ENCODE measurements around the gene CFAP100. TPM values are rescaled to one million over a fixed set of nuclear protein-coding genes. Genes with fewer than 3 reads are reported as not detected.

Gene CFAP100
- polyA plus RNA-seq, 2 donors = not detected

DNA sequence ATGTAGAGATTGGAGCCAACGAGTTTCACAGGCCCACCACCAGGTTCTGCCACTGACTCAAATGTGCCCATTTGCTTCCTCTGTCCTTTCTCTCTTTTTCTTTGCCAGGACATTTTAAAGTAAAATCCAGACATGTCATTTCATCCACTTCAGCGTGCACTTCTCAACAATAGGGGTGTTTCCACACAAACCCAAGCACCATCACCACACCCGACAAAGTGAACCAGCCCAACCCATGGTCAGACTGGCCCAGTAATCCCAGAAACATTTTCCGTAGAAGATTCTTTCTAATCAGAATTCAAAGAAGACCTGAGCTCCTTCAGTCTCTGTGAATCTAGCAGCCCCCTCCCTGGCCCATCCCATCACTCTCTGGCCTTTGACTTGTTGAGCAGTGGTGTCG lies 13.4 kb downstream of the CFAP100 start:
- Histone ChIP-seq H3K27ac (ENCODE audit: low read depth in 2 of 2, low read length in 1 of 2) (no peak overlapping the region), H3K36me3 (ENCODE audit: control insufficient read depth in 2 of 2, insufficient read depth in 2 of 2, low read length in 1 of 2) (no peaks in the 10 kb centered on the region), H3K4me3 (ENCODE audit: low read depth in 1 of 2, low read length in 2 of 2) (no peak overlapping the region), H3K4me1 (ENCODE audit: control insufficient read depth in 2 of 2, insufficient read depth in 2 of 2, low read length in 1 of 2) (no peaks in the 10 kb centered on the region), H3K27me3 (ENCODE audit: control insufficient read depth in 1 of 2, insufficient read depth in 2 of 2, low read length in 2 of 2) (no peaks in the 10 kb centered on the region), H3K9me3 (ENCODE audit: control insufficient read depth in 2 of 2, insufficient read depth in 1 of 2, low read depth in 1 of 2, low read length in 1 of 2) (no peaks in the 10 kb centered on the region)
- WGBS, 2 donors = 73 to 83% methylated on average over 5 of the region's 5 CpGs

DNA sequence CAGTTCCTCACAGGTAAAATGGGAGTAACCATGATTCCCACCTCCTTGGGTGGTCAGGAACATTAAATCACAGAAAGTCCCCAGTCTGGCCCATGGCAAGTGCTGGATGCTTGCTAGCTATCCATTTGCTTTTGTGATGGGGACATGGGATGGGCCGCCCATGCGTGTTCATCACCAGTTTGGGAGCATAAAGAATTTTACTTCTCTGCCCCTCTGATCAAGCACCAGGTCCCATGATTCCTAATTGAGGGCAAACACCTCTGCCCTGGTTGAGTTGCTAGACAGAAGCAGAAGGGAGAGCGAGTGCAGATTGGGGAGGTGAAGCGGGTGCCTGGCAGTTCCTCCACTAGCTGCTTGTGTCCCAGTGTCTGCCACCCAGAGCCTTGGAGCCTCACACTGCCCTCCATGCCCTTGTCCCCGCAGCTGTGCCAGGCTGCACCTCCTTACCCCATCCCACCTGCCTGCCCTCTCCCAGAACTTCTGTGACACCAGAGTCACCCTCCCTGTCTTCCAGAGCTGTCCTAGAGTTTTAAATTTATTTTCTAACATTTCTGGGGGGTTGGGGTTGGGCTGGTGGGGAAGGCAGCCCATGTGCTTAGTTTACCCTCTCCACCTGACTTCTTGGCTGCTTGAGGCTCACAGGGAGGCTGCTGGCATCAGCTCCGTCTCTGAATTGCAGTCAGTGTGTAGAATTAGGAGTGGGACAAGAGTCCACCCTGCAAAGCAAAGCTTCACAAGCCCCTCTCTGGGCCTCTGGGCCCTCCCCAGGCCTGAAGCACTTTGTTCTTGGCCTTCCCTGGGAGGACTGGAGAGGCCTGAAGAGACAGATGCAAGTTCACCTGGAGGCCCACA lies 18.4 kb downstream of the CFAP100 start:
- 92% methylated on average over 6 of the region's 6 CpGs for WGBS, 2 donors
- Histone ChIP-seq H3K27me3 (ENCODE audit: control insufficient read depth in 1 of 2, insufficient read depth in 2 of 2, low read length in 2 of 2) (no peaks in the 10 kb centered on the region), H3K27ac (ENCODE audit: low read depth in 2 of 2, low read length in 1 of 2) (no peak overlapping the region), H3K36me3 (ENCODE audit: control insufficient read depth in 2 of 2, insufficient read depth in 2 of 2, low read length in 1 of 2) (no peaks in the 10 kb centered on the region), H3K4me1 (ENCODE audit: control insufficient read depth in 2 of 2, insufficient read depth in 2 of 2, low read length in 1 of 2) (no peaks in the 10 kb centered on the region), H3K9me3 (ENCODE audit: control insufficient read depth in 2 of 2, insufficient read depth in 1 of 2, low read depth in 1 of 2, low read length in 1 of 2) (no peaks in the 10 kb centered on the region), H3K4me3 (ENCODE audit: low read depth in 1 of 2, low read length in 2 of 2) (no peak overlapping the region)

- H3K9me3 ChIP-seq (ENCODE audit: control insufficient read depth in 2 of 2, insufficient read depth in 1 of 2, low read depth in 1 of 2, low read length in 1 of 2) = no peaks in the 10 kb centered on the region
- H3K27me3 ChIP-seq (ENCODE audit: control insufficient read depth in 1 of 2, insufficient read depth in 2 of 2, low read length in 2 of 2) = no peaks in the 10 kb centered on the region
- 68 to 86% methylated on average over 4 of the region's 4 CpGs for WGBS, 2 donors
Observed at GRCh38 chr3:126413693-126414080, 19.0 kb downstream of the CFAP100 start.

DNA sequence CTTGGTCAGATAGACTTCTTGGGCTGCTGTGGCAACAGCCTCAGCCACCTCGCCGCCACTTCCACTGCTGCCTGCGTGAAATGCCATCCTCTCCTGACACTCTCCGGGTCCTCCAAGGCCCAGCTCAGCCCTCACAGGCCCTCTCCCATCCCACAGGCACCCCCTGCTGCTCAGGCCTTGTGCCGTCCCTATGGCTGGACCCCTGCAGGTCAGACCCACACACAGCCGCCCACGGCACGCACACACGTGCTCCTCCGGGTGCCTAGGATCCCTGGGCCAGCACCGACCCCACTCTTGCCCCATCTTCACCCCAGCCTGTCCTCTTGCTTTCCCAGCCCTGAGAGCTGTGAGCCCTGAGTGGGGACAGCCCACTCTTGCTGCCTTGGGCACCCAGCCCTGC lies 19.7 kb downstream of the CFAP100 start:
- Histone ChIP-seq H3K27me3 (ENCODE audit: control insufficient read depth in 1 of 2, insufficient read depth in 2 of 2, low read length in 2 of 2) (no peaks in the 10 kb centered on the region), H3K4me1 (ENCODE audit: control insufficient read depth in 2 of 2, insufficient read depth in 2 of 2, low read length in 1 of 2) (no peaks in the 10 kb centered on the region), H3K27ac (ENCODE audit: low read depth in 2 of 2, low read length in 1 of 2) (no peak overlapping the region), H3K36me3 (ENCODE audit: control insufficient read depth in 2 of 2, insufficient read depth in 2 of 2, low read length in 1 of 2) (no peaks in the 10 kb centered on the region), H3K4me3 (ENCODE audit: low read depth in 1 of 2, low read length in 2 of 2) (no peak overlapping the region), H3K9me3 (ENCODE audit: control insufficient read depth in 2 of 2, insufficient read depth in 1 of 2, low read depth in 1 of 2, low read length in 1 of 2) (no peaks in the 10 kb centered on the region)
- WGBS, 2 donors = 90 to 92% methylated on average over 11 of the region's 11 CpGs

More at GRCh38 chr3:126413693-126414080, 19.0 kb downstream of the CFAP100 start:
- Histone ChIP-seq H3K4me1 (ENCODE audit: control insufficient read depth in 2 of 2, insufficient read depth in 2 of 2, low read length in 1 of 2) (no peaks in the 10 kb centered on the region), H3K4me3 (ENCODE audit: low read depth in 1 of 2, low read length in 2 of 2) (no peak overlapping the region), H3K27ac (ENCODE audit: low read depth in 2 of 2, low read length in 1 of 2) (no peak overlapping the region), H3K36me3 (ENCODE audit: control insufficient read depth in 2 of 2, insufficient read depth in 2 of 2, low read length in 1 of 2) (no peaks in the 10 kb centered on the region)

- Histone ChIP-seq H3K4me3 (ENCODE audit: low read depth in 1 of 2, low read length in 2 of 2) (no peak overlapping the region), H3K27ac (ENCODE audit: low read depth in 2 of 2, low read length in 1 of 2) (no peak overlapping the region), H3K36me3 (ENCODE audit: control insufficient read depth in 2 of 2, insufficient read depth in 2 of 2, low read length in 1 of 2) (no peaks in the 10 kb centered on the region), H3K9me3 (ENCODE audit: control insufficient read depth in 2 of 2, insufficient read depth in 1 of 2, low read depth in 1 of 2, low read length in 1 of 2) (no peaks in the 10 kb centered on the region), H3K27me3 (ENCODE audit: control insufficient read depth in 1 of 2, insufficient read depth in 2 of 2, low read length in 2 of 2) (no peaks in the 10 kb centered on the region), H3K4me1 (ENCODE audit: control insufficient read depth in 2 of 2, insufficient read depth in 2 of 2, low read length in 1 of 2) (no peaks in the 10 kb centered on the region)
- 82 to 84% methylated on average over 12 of the region's 12 CpGs for WGBS, 2 donors
Observed at GRCh38 chr3:126414961-126415660, 20.4 kb downstream of the CFAP100 start.

DNA sequence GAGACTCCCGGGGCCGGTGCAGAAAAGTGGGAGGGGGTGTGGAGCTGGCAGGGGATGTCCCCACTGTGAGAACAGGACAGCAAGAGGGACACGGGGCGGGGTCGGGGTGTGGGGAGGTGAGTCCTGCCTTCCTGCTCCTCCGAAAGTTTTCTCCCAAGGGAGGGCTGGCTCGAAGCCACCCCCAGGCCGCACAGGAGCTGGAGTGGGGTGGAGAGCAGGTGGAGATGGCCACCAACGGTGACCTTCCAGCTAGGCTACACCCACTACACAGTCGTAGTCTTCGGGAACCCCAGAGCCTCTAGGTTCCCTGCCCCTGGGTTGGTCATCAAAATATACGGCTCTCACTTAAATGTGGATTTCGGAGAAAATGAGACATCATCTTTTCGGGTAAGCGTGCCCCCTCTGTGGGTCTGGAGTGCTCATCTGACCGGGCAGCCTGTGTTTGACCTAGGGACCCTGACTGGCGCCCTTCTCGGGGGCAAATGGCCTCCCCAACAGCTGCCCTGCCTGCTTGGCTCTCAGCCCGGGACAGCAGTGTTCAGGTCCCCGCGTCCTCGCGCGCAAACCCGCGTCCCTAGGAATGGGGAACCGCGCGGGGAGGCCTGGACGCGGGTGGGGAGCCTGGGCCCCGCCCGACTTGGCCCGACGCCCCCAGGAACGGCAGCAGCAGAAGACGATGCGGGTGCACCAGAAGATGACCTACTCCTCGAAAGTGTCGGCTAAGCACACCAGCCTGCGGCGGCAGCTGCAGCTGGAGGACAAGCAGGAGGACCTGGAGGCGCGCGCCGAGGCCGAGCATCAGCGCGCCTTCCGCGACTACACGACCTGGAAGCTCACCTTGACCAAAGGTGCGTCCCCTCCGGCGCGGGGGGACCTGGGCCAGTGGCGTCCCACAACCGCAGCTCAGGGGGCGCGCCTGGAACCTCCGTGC lies 21.2 kb downstream of the CFAP100 start:
- Histone ChIP-seq H3K9me3 (ENCODE audit: control insufficient read depth in 2 of 2, insufficient read depth in 1 of 2, low read depth in 1 of 2, low read length in 1 of 2) (no peaks in the 10 kb centered on the region), H3K36me3 (ENCODE audit: control insufficient read depth in 2 of 2, insufficient read depth in 2 of 2, low read length in 1 of 2) (no peaks in the 10 kb centered on the region), H3K4me3 (ENCODE audit: low read depth in 1 of 2, low read length in 2 of 2) (no peak overlapping the region), H3K27me3 (ENCODE audit: control insufficient read depth in 1 of 2, insufficient read depth in 2 of 2, low read length in 2 of 2) (no peaks in the 10 kb centered on the region), H3K27ac (ENCODE audit: low read depth in 2 of 2, low read length in 1 of 2) (no peak overlapping the region), H3K4me1 (ENCODE audit: control insufficient read depth in 2 of 2, insufficient read depth in 2 of 2, low read length in 1 of 2) (no peaks in the 10 kb centered on the region)
- WGBS, 2 donors = 40 to 50% methylated on average over 61 of the region's 61 CpGs

- H3K27me3 ChIP-seq (ENCODE audit: control insufficient read depth in 1 of 2, insufficient read depth in 2 of 2, low read length in 2 of 2) = no peaks in the 10 kb centered on the region
- 77 to 85% methylated on average over 7 of the region's 7 CpGs for WGBS, 2 donors
Observed at GRCh38 chr3:126416943-126417342, 22.2 kb downstream of the CFAP100 start.

GRCh38 chr3:126417515-126417914 lies 22.8 kb downstream of the CFAP100 start:
- Histone ChIP-seq H3K9me3 (ENCODE audit: control insufficient read depth in 2 of 2, insufficient read depth in 1 of 2, low read depth in 1 of 2, low read length in 1 of 2) (no peaks in the 10 kb centered on the region), H3K27ac (ENCODE audit: low read depth in 2 of 2, low read length in 1 of 2) (no peak overlapping the region), H3K36me3 (ENCODE audit: control insufficient read depth in 2 of 2, insufficient read depth in 2 of 2, low read length in 1 of 2) (no peaks in the 10 kb centered on the region), H3K4me1 (ENCODE audit: control insufficient read depth in 2 of 2, insufficient read depth in 2 of 2, low read length in 1 of 2) (no peaks in the 10 kb centered on the region), H3K27me3 (ENCODE audit: control insufficient read depth in 1 of 2, insufficient read depth in 2 of 2, low read length in 2 of 2) (no peaks in the 10 kb centered on the region), H3K4me3 (ENCODE audit: low read depth in 1 of 2, low read length in 2 of 2) (no peak overlapping the region)
- 54 to 66% methylated on average over 5 of the region's 5 CpGs for WGBS, 2 donors

More at GRCh38 chr3:126416943-126417342, 22.2 kb downstream of the CFAP100 start:
- Histone ChIP-seq H3K27ac (ENCODE audit: low read depth in 2 of 2, low read length in 1 of 2) (no peak overlapping the region), H3K9me3 (ENCODE audit: control insufficient read depth in 2 of 2, insufficient read depth in 1 of 2, low read depth in 1 of 2, low read length in 1 of 2) (no peaks in the 10 kb centered on the region), H3K36me3 (ENCODE audit: control insufficient read depth in 2 of 2, insufficient read depth in 2 of 2, low read length in 1 of 2) (no peaks in the 10 kb centered on the region), H3K4me1 (ENCODE audit: control insufficient read depth in 2 of 2, insufficient read depth in 2 of 2, low read length in 1 of 2) (no peaks in the 10 kb centered on the region), H3K4me3 (ENCODE audit: low read depth in 1 of 2, low read length in 2 of 2) (no peak overlapping the region)

GRCh38 chr3:126417981-126418530 lies 23.3 kb downstream of the CFAP100 start:
- H3K27me3 ChIP-seq (ENCODE audit: control insufficient read depth in 1 of 2, insufficient read depth in 2 of 2, low read length in 2 of 2) = no peaks in the 10 kb centered on the region
- H3K4me3 ChIP-seq (ENCODE audit: low read depth in 1 of 2, low read length in 2 of 2) = no peak overlapping the region
- 87 to 88% methylated on average over 11 of the region's 11 CpGs for WGBS, 2 donors
- H3K9me3 ChIP-seq (ENCODE audit: control insufficient read depth in 2 of 2, insufficient read depth in 1 of 2, low read depth in 1 of 2, low read length in 1 of 2) = no peaks in the 10 kb centered on the region
- no peaks in the 10 kb centered on the region for H3K36me3 ChIP-seq (ENCODE audit: control insufficient read depth in 2 of 2, insufficient read depth in 2 of 2, low read length in 1 of 2)
- no peak overlapping the region for H3K27ac ChIP-seq (ENCODE audit: low read depth in 2 of 2, low read length in 1 of 2)
- no peaks in the 10 kb centered on the region for H3K4me1 ChIP-seq (ENCODE audit: control insufficient read depth in 2 of 2, insufficient read depth in 2 of 2, low read length in 1 of 2)
